ENCODE results near the gene NAT9. TPM values are rescaled to one million over a fixed set of nuclear protein-coding genes. Genes with fewer than 3 reads are reported as not detected.

NAT9 gene
- total and polyA plus RNA-seq, 2 donors (not counting 1 experiment from before 2014, with no cell fraction given): 66.6 to 73.6 TPM

GRCh38 chr17:74798239-74798707 lies 22.1 kb upstream of the NAT9 start:
- H3K9ac ChIP-seq (ENCODE audit: low read length): no peak overlapping the region
- no peak overlapping the region for H3K4me3 ChIP-seq (ENCODE audit: control extremely low read depth in 1 of 5, extremely low read depth in 1 of 5, insufficient read depth in 1 of 5, low read depth in 2 of 5, low read length in 4 of 5)
- no peak overlapping the region for H3K4me2 ChIP-seq (replicated peaks; ENCODE audit: low read depth, low read length, poor library complexity, severe bottlenecking)
- ChIA-PET POLR2A (no interaction called here), CTCF (no interaction called here)
- DNase-seq (no peak), ATAC-seq (ENCODE audit: low read depth) (no peak)
- Mint-ChIP-seq H3K4me3 (no peak overlapping the region), H3K4me1 (no peaks in the 10 kb centered on the region), H3K9me3 (ENCODE audit: insufficient read depth) (no peaks in the 10 kb centered on the region), H3K27me3 (no peaks in the 10 kb centered on the region), H3K27ac (no peak overlapping the region)
- no peak overlapping the region for H2AFZ ChIP-seq (ENCODE audit: insufficient read depth, low read depth, low read length, poor library complexity, severe bottlenecking)
- 94% methylated on average over 5 of the region's 8 CpGs for WGBS (ENCODE audit: insufficient coverage)
- H3K27ac ChIP-seq (ENCODE audit: low read length in 2 of 2): no peak overlapping the region
- H3K79me2 ChIP-seq (ENCODE audit: control insufficient read depth, insufficient read depth, low read length): no peaks in the 10 kb centered on the region
- no peaks in the 10 kb centered on the region for H3K4me1 ChIP-seq (ENCODE audit: control insufficient read depth in 2 of 2, insufficient read depth in 2 of 2, low read length in 2 of 2)
- no peaks in the 10 kb centered on the region for H3K27me3 ChIP-seq (replicated peaks in 1 of 4; ENCODE audit: control extremely low read depth in 1 of 4, control insufficient read depth in 3 of 4, insufficient read depth in 4 of 4, low read length in 3 of 4)
- TF ChIP-seq CTCF (IDR thresholded peaks at IDR 0.05) (no peak), EZH2 (IDR thresholded peaks at IDR 0.05; ENCODE audit: borderline replicate concordance, insufficient read depth, low read depth, low read length, poor library complexity, severe bottlenecking) (no peak)
- no peaks in the 10 kb centered on the region for H4K20me1 ChIP-seq (ENCODE audit: control insufficient read depth, insufficient read depth, low read length, poor library complexity, severe bottlenecking)
- no peaks in the 10 kb centered on the region for H3K9me3 ChIP-seq (ENCODE audit: control extremely low read depth in 1 of 3, control insufficient read depth in 2 of 3, insufficient read depth in 1 of 3, low read length in 2 of 3)
- H3K36me3 ChIP-seq (replicated peaks in 1 of 2; ENCODE audit: control extremely low read depth in 1 of 2, control insufficient read depth in 1 of 2, extremely low read depth in 1 of 2, insufficient read depth in 2 of 2, low read length in 1 of 2): peaks cover 0 to 52% of the 10 kb centered on the region in 2 experiments
- intact Hi-C loops (cut with micrococcal nuclease): no loop called here

- no peaks in the 10 kb centered on the region for H3K79me2 ChIP-seq (ENCODE audit: control insufficient read depth, insufficient read depth, low read length)
- H3K27ac ChIP-seq (ENCODE audit: low read length in 2 of 2): no peak overlapping the region
- H4K20me1 ChIP-seq (ENCODE audit: control insufficient read depth, insufficient read depth, low read length, poor library complexity, severe bottlenecking): no peaks in the 10 kb centered on the region
- intact Hi-C loops (cut with micrococcal nuclease): no loop called here
- H3K27ac Mint-ChIP-seq: no peak overlapping the region
- no peak for ATAC-seq (ENCODE audit: low read depth)
- peaks cover 2 to 53% of the 10 kb centered on the region in 2 experiments for H3K36me3 ChIP-seq (replicated peaks in 1 of 2; ENCODE audit: control extremely low read depth in 1 of 2, control insufficient read depth in 1 of 2, extremely low read depth in 1 of 2, insufficient read depth in 2 of 2, low read length in 1 of 2)
- no peaks in the 10 kb centered on the region for H3K4me1 Mint-ChIP-seq
- TF ChIP-seq EZH2 (IDR thresholded peaks at IDR 0.05; ENCODE audit: borderline replicate concordance, insufficient read depth, low read depth, low read length, poor library complexity, severe bottlenecking): no peak
- no peak for TF ChIP-seq CTCF (IDR thresholded peaks at IDR 0.05)
- H3K27me3 ChIP-seq (replicated peaks in 1 of 4; ENCODE audit: control extremely low read depth in 1 of 4, control insufficient read depth in 3 of 4, insufficient read depth in 4 of 4, low read length in 3 of 4): no peaks in the 10 kb centered on the region
- H2AFZ ChIP-seq (ENCODE audit: insufficient read depth, low read depth, low read length, poor library complexity, severe bottlenecking): no peak overlapping the region
- no peak overlapping the region for H3K9ac ChIP-seq (ENCODE audit: low read length)
- H3K4me3 Mint-ChIP-seq: no peak overlapping the region
- H3K4me3 ChIP-seq (ENCODE audit: control extremely low read depth in 1 of 5, extremely low read depth in 1 of 5, insufficient read depth in 1 of 5, low read depth in 2 of 5, low read length in 4 of 5): no peak overlapping the region
- no peaks in the 10 kb centered on the region for H3K9me3 ChIP-seq (ENCODE audit: control extremely low read depth in 1 of 3, control insufficient read depth in 2 of 3, insufficient read depth in 1 of 3, low read length in 2 of 3)
- ChIA-PET CTCF (interaction anchor here (0.7 kb wide), 1 partner anchor 64 kb away, joined by 3 read pairs; no protein-coding TSS in a partner anchor), POLR2A (no interaction called here)
- 100% methylated on average over 4 of the region's 4 CpGs for WGBS (ENCODE audit: insufficient coverage)
- no peaks in the 10 kb centered on the region for H3K9me3 Mint-ChIP-seq (ENCODE audit: insufficient read depth)
- H3K4me2 ChIP-seq (replicated peaks; ENCODE audit: low read depth, low read length, poor library complexity, severe bottlenecking): no peak overlapping the region
- H3K4me1 ChIP-seq (ENCODE audit: control insufficient read depth in 2 of 2, insufficient read depth in 2 of 2, low read length in 2 of 2): no peaks in the 10 kb centered on the region
- H3K27me3 Mint-ChIP-seq: no peaks in the 10 kb centered on the region
- no peak for DNase-seq
Measured at GRCh38 chr17:74797824-74798223, 21.7 kb upstream of the NAT9 start.

Data from B cell (primary cell).